HG03439 (cell line): ENCODE data around the gene NFKB1.
"Not testable (repeated sequence)": the region's sequence is repeated elsewhere in the genome, so short reads cannot be mapped to it uniquely, and the experiment has no call there.

Experiments used
- ATAC-seq: cut with Tn5 transposase; IDR thresholded peaks from one replicate; pipeline ENCODE4 v1.9.1; 2021; ENCODE audit warnings: mild to moderate bottlenecking, moderate library complexity; ENCODE audit not compliant: unreplicated experiment

Gene NFKB1

GRCh38 chr4:102500696-102501446 lies at the start of gene NFKB1:
NFKB1 (plus strand) TSS chr4:102501359; CDS start chr4:102525519, 24,160 bp downstream.
- ATAC-seq, result peak; percentile 56

GRCh38 chr4:102452854-102453253 lies 48.3 kb upstream of the NFKB1 start:
- no peak for ATAC-seq

- no peak for ATAC-seq
Measured at GRCh38 chr4:102453827-102454226, 47.3 kb upstream of the NFKB1 start.

GRCh38 chr4:102454268-102454667 lies 46.9 kb upstream of the NFKB1 start:
- ATAC-seq, result no peak

- ATAC-seq, result no peak
Measured at GRCh38 chr4:102454981-102455685, 46.0 kb upstream of the NFKB1 start.

- no peak for ATAC-seq
Measured at GRCh38 chr4:102455750-102456149, 45.4 kb upstream of the NFKB1 start.

- ATAC-seq, result no peak
Measured at GRCh38 chr4:102466298-102466697, 34.9 kb upstream of the NFKB1 start.

- no peak for ATAC-seq
Measured at GRCh38 chr4:102469806-102470205, 31.4 kb upstream of the NFKB1 start.

- ATAC-seq, result no peak
Measured at GRCh38 chr4:102472441-102473013, 28.6 kb upstream of the NFKB1 start.

- ATAC-seq, result no peak
Measured at GRCh38 chr4:102473476-102473875, 27.7 kb upstream of the NFKB1 start.

GRCh38 chr4:102474736-102475504 lies 26.2 kb upstream of the NFKB1 start:
- ATAC-seq, result no peak

GRCh38 chr4:102477657-102478056 lies 23.5 kb upstream of the NFKB1 start:
- no peak for ATAC-seq

GRCh38 chr4:102478186-102478585 lies 23.0 kb upstream of the NFKB1 start:
- ATAC-seq, result no peak

GRCh38 chr4:102479832-102480231 lies 21.3 kb upstream of the NFKB1 start:
- ATAC-seq, result not testable (repeated sequence)

GRCh38 chr4:102483120-102483519 lies 18.0 kb upstream of the NFKB1 start:
- no peak for ATAC-seq

- ATAC-seq, result not testable (repeated sequence)
Measured at GRCh38 chr4:102483990-102484692, 17.0 kb upstream of the NFKB1 start.

GRCh38 chr4:102492531-102493241 lies 8.5 kb upstream of the NFKB1 start:
- no peak for ATAC-seq

- ATAC-seq, result no peak
Measured at GRCh38 chr4:102493257-102493656, 7.9 kb upstream of the NFKB1 start.

GRCh38 chr4:102493794-102494193 lies 7.4 kb upstream of the NFKB1 start:
- ATAC-seq, result no peak

GRCh38 chr4:102494603-102495002 lies 6.6 kb upstream of the NFKB1 start:
- ATAC-seq, result no peak
